Measurements from ENCODE around the gene MAPK4.

Gene MAPK4

GRCh38 chr18:50626317-50626716, 66.4 kb downstream of the MAPK4 start:
- DNase-seq, result no peak

GRCh38 chr18:50627594-50628532, 68.0 kb downstream of the MAPK4 start:
- DNase-seq, result no peak

- DNase-seq, result no peak
Observed at GRCh38 chr18:50628533-50628905, 68.6 kb downstream of the MAPK4 start.

GRCh38 chr18:50629148-50629631, 69.3 kb downstream of the MAPK4 start:
- no peak for DNase-seq

- no peak for DNase-seq
Observed at GRCh38 chr18:50630895-50631294, 71.0 kb downstream of the MAPK4 start.

GRCh38 chr18:50632895-50633515, 73.1 kb downstream of the MAPK4 start:
- DNase-seq, result no peak

- no peak for DNase-seq
Observed at GRCh38 chr18:50633992-50634391, 74.1 kb downstream of the MAPK4 start.

GRCh38 chr18:50636366-50637057, 76.6 kb downstream of the MAPK4 start:
- DNase-seq, result no peak

- peak; percentile 9 for DNase-seq
Observed at GRCh38 chr18:50638016-50638883, 78.4 kb downstream of the MAPK4 start.

GRCh38 chr18:50638884-50639420, 79.1 kb downstream of the MAPK4 start:
- no peak for DNase-seq

- DNase-seq, result no peak
Observed at GRCh38 chr18:50639711-50640110, 79.8 kb downstream of the MAPK4 start.

- DNase-seq, result no peak
Observed at GRCh38 chr18:50642439-50642838, 82.6 kb downstream of the MAPK4 start.

GRCh38 chr18:50644146-50644545, 84.3 kb downstream of the MAPK4 start:
- DNase-seq, result no peak

- DNase-seq, result no peak
Observed at GRCh38 chr18:50644807-50645206, 84.9 kb downstream of the MAPK4 start.

- no peak for DNase-seq
Observed at GRCh38 chr18:50647237-50647636, 87.3 kb downstream of the MAPK4 start.

- no peak for DNase-seq
Observed at GRCh38 chr18:50647792-50648191, 87.9 kb downstream of the MAPK4 start.

GRCh38 chr18:50649821-50650220, 89.9 kb downstream of the MAPK4 start:
- peak; percentile 53 for DNase-seq

- DNase-seq, result no peak
Observed at GRCh38 chr18:50651334-50651733, 91.4 kb downstream of the MAPK4 start.

- no peak for DNase-seq
Observed at GRCh38 chr18:50653402-50654093, 93.7 kb downstream of the MAPK4 start.

- no peak for DNase-seq
Observed at GRCh38 chr18:50654211-50654610, 94.3 kb downstream of the MAPK4 start.
